Hematopoietic multipotent progenitor cell (in vitro differentiated cells): Measurements from ENCODE around the gene SV2B. TPM values are rescaled to one million over a fixed set of nuclear protein-coding genes. Genes with fewer than 3 reads are reported as not detected.

Experiments
- DNase-seq, 3 donors: peaks; one replicate each; pipeline ENCODE4 v3.0.0-alpha.2; 2011 to 2015; ENCODE audit warnings: low read depth in 2 of 3, low spot score in 2 of 3
- total RNA-seq: library from RNA; depleted of rRNA; stranded (reverse); fragments of >200 nt; gene quantifications from one replicate; pipeline ENCODE4 v1.2.3, GENCODE V29; 2012

The SV2B gene
- total RNA-seq, 1 donor = 0.27 TPM

DNA sequence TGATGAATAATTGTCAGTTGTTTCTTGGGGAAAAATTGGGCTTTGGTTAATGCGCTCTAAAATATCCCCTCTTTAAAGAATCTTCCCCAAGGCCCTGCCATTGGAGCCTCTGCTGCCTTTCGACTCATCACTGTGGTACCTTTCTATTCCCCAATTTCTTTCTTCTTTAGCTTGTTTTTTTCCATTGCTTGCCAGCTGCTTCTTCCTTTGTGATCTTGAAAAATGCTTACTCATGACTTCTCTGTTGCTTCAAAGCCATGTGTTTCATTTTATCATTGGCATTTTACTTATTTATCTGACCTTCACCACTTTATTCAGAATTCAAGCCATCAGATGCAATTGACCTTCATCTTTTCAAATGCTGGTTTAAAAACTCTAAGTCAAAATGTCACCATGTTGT, 84.4 kb downstream of the SV2B start:
- DNase-seq = no peak

DNA sequence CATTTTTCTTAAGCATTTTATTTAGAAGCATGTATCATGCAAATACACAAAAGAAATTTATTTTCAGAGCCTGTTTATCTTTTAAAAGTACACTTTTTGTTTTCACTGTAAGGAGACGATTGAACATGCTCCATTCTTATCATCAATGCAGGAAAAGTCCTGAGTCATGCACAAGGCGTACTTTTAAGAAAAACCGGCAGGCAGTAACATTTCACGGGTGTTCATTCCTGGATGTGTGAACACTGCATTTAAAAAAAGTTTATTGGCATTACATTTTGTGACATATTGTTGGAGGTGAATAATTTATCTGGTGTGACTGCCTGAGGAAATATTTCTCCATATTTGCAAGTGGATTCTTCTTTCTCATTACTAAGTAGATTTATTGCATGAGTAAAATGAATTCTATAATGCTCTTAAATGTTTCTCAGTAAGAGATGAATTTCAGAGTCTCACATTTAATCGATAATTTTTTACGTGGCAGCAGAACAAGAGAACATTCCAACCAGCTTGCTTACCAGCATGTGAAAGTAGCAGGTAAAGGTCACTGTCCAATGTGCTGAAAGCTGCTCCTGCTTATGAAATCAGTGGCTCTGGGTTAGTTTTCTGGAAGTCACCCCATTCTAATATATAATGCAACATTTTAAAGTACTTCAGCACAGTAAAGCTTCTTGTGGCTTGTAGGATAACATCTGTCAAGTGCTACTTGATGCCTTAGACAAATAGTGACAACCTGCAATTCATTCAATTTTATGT, 87.0 kb downstream of the SV2B start:
- DNase-seq = peak in 2 of 3 donors; percentile 30 to 60

DNA sequence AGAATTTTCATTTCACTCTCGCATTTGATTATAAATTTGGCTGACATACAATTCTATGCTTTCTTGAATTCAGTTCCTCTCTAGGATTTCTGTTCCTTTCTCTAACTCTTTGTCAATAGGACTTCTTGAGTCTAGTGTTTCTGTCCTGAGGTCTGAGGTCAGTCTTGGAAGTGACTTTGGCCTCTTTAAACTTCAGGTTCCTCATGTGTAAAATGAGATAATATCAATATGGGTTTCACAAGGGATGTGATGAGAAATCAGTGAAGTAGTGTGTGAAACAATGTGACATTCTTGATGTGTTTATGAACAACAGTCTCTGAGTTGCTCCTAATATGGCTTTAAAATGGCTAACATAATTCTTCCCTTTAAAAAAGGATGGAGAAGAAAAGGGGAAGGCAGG, 92.2 kb downstream of the SV2B start:
- DNase-seq = no peak

DNA sequence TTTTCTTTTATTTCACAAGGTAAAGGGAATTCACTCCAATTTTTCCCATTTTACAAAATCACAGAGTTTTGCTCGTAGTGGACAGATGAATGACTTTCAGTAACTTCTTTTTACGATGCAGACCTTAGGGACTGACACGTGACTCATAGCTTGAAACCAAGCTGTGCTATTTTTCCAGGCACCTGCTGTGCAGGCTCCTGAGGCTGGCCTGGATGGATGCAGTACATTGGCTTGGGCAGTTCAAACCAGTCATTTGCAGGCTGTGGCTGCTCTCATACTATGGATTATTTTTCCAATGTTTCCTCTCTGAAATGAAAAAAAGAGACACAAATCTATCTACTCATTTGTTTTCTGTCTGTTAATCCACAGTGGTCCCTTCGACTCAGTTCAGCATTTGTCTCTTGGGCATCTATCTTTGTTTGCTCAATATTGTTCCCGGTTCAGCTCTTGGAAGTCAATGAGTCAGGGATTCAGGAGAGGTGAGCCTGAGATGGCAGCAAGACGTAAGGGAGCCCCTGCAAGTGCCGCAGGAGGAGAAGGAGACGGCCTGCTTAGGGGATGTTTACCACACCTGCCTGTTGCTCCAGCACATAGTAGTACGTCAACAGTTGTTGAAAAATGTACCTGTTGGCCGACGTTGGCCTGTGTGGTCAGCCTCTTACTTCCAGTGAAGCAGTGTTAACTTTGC, 92.8 kb downstream of the SV2B start:
- DNase-seq = no peak

DNA sequence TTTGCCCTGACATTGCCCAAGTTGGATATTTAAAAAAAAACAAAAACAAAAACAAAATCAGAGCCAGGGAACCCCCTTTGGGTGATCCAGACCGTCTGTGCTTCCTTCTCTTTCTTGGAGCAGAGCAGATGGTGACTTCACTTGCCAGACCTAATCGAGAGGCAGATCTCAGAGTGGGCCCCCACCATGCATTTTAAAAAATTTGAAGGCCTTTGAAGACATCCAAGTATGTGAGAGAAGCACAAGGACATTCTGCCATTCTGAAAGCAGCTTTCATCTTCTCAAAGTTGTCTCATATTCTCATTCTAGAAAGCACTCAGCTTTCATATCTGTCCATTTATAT, 93.3 kb downstream of the SV2B start:
- no peak for DNase-seq

DNA sequence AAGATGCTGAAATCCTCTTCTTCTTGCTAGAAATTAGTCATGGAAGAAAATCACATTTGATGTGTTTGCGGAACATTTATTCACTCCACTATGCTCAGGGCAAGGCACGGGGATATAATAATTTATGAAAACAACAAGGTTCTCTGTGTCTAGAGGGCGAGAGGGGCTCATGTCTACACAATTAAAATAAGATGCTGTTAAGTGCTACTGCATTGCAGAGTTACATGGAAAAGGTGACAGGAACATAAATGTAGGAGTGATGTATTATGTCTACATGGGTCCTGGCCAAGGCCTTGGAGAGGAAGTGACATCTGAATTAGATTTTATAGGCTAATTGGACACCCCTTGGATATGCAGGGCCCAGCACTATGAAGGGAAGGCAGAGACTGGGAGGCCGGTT, 96.1 kb downstream of the SV2B start:
- DNase-seq = no peak

DNA sequence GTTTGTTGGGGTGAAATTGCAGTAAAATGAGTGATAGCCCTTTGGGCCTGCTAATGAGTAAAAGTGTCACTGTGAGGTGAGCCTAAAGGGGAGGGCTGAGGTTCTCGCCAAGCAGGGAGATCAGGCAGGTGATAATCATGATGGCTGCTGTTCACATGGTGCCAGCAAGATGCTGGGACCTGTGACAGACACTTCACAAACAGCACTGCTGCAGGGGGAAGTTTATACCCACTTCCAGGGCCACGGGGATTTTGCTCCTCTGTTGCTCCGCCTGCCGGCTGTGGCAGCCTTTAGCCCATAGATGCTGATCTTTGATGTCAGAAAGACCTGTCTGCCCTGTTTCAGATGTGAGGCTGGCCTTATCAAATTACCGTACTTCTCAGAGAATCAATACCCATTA, 96.7 kb downstream of the SV2B start:
- no peak for DNase-seq

DNA sequence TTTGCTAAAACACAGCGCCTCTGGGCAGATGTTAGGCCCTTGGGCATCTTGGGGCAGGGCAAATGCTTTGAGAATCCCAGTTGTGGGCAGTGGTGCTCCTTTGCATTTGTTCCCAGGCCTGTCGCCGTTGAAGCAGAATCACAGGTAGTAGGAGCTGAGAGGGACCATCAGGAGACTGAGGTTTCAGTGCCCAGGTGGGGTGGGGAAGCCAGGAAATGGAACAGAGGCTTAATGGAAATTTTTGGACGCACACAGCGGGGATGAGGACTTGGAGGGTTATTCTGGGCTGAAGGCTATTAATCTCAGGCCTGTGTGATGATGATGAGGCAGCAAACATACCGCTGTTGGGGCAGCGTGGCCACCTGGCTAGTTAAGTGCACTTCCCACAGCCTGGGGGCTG, 99.5 kb downstream of the SV2B start:
- no peak for DNase-seq

DNA sequence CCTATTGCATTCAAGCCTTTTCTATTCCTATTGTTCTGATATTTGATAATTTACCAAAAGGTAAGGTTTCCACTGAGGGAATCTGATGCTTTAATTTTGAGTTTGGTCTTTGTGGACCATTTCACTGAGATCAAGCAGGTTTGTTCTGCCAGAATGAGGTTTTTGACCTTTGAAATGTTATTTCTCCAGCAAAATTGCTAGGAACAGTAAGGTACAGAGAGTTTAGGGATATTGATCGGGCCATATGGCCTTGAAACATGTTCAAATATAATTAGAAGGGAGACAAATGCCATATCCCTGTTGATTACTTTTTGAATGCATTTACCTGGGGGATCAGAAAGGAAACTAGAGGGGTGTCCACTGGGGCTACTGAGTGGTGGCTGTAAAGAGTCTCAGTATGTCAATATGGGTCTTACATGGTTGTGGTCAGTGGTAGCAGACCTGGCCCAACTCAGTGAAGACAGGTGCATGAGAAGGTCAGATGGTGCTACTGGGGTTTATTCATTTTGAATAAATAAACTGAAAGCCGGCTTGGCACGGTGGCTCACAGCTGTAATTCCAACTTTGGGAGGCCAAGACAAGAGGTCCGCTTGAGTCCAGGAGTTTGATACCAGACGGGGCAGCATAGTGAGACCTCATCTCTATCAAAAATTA, 100.2 kb downstream of the SV2B start:
- no peak for DNase-seq

DNA sequence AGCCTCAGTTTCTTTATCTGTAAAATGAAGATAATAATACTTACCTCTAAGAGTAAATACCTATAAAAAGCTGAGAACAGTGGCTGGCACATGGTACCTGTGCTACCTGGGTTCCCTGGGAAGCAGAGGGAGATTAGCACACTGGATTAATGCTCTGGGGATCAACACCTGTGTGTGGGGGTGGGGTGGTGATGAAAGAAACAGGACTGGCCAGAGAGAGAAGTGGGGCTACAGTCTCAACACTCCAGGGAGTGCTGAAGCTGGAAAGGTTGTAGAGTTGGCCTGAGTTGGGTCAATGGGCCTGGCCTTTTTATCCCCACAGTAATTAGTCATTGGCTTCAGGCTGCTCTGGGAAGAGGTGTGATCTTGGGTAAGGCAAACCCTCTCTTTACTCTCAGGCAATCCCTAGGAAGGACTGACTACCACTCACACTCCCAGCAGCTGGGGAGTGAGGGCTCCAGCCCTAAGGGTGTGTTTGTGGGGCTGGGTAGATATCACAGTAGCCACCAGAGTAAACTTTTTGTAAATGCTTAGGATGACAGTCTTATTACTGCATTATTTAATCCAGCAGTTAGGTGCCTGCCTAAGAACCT, 102.5 kb downstream of the SV2B start:
- DNase-seq = no peak

DNA sequence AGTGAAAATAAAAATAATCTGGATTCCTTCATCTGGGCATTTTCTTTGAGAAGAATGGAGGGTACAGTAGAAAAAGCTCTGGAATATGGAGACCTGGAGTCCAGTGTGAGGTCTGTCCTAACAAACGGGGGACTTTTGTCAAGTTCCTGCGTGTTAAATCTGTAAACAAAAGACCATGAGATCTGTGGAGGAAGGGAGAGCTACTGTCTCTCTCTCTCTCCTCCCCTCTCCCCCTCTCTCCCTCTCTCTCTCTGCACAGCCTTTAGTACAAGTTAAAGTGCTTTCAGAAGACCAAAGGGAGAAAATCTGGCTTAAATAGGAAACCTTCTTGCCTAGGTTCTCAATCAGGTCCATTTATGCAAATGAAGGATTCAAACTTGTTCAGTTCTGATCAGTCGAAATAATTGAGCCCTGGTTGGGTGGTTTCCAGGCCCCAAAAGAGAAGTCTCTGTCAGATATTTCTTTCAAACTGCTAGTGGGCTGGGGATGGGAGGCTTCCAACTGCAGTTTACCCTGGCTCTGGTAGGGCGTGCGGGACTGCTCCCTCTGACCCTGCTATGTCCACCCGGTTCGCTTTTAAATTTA, 103.7 kb downstream of the SV2B start:
- no peak for DNase-seq

DNA sequence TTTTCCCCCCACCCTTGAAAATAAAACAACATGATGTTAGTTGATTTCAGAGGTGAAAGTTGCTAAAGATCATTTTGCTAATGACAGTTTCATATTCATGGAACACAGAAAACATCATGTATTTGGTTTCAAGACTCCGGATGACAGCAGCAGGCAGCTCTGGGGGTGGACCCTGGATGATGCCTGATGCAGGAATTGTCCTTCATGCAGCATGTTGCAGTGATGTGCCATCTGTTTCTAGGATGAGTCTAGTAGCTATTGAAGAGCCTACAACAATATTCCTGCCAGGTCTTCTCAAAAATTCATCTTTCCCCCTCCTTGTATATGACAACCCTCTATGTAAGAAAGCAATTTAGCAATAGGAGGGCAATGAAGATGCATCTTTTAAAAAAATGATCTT, 108.3 kb downstream of the SV2B start:
- no peak for DNase-seq

DNA sequence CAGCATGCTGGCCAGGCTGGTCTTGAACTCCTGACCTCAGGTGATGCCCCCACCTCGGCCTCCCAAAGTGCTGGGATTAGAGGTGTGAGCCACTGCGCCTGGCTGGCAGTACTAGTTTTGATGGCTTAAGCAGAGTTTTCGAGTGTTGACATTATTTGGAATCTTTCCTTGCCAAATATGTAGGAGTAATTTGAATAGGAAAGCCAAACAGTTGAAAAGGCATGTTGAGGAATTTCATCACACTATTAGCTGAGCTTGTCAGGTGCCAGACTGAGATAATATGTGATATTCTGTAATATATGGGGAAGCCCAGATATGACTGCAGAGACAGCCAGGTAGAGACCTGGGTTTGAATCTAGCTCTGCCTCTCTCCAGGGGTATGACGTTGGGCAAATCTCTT, 109.3 kb downstream of the SV2B start:
- DNase-seq = no peak

DNA sequence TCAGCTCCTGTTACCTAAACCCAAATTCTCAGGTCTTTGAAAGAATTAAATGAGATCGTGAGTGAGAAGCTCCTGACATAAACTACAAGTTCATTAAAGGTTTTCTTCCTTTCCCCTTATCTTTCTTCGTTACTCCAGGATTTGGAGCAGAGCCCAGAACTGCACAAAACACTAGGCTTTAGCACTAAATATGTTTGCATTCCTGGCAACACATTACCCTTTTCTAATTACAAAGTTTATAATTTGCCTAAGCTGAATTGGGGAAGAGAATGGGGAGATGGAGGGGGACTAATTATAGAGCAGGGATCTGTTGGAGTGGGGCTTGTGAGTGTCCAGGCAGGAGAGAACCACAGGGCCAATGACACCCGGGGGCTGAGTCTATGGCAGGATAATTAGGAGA, 109.7 kb downstream of the SV2B start:
- DNase-seq = no peak

DNA sequence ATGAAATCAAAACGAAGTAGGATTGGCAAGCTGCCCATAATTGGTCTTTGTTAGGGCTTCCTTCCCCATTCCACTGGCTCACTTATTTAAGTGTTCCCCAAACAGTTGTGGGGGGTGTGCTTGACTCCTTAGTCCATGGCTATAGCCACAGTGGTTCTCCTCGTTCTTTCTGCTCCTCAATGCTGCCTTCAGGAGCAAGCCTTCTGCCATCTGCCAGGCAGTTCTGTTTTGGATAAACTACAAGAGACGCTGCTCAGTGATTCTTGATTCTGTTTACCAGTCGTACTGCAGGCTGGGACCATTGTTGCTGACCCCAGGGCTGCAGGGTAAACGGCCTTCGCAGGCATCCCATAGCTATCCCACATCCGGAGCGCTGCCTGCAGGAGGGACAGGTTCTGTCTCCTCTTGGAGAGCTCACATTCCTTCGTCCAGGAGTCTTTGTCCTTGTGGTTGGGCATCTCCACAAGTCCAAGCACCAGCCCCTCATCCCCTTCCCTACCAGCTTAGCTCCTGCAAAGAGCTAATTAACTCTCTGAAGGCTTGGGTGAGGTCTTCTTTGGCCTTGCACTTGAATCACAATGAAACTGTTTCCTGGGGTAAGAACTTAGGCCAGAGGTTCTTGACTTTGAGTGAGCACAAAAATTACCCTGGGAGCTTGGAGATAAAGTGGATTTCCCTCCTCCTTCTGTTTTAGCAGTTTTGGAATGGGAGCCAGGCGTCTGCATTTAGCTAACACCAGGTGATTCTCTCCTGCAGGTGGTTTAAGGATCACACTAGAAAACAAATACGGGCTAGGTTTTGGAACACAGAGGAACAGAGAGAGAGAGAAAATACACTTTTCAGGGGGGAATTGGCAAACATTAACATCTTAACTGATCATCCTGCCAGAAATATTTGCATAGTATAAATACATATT, 114.9 kb downstream of the SV2B start:
- no peak for DNase-seq

DNA sequence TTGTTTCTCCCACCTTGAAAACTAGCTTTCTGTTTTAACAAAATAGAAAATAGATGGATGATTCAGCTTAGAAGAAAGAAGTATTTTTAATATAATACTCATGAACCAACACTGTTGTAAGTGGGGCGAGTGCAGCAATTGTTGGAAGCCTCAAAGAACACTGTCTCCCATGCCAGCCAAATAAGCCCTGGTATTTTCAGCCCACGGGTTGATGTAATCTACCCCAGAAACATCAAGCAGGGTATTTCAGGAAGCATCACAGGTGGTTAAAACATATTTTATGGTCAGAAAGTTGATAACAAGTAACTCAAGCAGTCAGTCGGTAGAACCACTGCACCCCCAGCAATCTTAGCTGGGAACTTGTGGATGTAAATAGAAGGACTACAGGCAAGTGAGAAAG, 115.9 kb downstream of the SV2B start:
- DNase-seq = no peak

DNA sequence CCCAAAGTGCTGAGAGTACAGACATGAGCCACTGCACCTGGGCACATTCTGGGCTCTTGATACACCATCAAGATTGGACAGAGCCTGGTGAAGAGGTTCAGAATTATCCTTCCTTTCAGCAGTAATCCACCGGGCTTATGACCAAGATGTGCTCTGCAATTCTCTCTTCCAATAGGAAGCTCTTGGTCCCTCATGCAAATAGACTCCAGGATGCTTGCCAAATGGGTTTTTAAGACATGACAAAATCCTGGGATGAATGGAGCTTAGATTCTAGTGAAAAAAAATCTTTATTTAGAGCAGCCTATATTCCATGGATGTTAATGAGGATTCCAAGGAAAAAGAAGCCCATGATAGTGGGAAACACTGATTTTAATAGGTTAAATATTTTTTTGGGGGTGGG, 119.1 kb downstream of the SV2B start:
- no peak for DNase-seq

DNA sequence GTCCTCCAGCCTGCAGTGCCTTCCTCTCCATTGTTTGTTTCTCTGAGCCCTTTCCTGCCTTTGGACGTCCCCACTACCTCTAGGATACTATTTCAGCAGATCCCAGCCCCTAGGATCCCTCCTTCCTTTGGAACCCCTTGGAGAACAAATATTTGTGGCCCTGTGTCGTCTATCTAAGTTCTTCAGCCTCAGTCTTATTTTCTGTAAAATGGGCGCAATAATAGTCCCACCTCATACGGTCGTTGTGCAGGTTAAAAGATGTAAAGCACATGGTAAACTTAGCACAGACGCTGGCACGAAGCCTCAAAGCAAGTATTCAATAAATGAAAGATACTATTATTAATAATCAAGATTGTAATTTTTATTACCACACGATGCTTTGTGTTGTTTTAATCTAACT, 122.0 kb downstream of the SV2B start:
- no peak for DNase-seq

DNA sequence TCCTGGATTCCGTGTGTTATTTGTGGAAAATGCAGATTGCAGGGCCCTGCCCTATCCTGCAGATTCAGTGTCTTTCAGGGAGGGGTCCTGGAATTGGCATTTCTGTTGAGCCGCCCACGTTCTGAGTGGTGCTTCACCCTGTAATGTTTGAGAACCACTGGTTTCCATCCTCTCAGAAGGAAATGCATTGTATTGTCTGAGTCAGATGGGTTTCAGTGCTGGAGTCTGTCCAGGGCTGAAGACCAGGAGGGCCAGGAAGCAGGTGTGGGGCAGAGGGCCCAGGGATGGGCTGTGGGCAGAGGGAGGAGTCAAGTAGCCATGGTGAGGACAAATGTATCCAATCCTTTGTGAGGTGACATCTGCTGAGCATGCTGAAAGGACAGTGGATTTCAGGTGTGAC, 123.8 kb downstream of the SV2B start:
- no peak for DNase-seq

DNA sequence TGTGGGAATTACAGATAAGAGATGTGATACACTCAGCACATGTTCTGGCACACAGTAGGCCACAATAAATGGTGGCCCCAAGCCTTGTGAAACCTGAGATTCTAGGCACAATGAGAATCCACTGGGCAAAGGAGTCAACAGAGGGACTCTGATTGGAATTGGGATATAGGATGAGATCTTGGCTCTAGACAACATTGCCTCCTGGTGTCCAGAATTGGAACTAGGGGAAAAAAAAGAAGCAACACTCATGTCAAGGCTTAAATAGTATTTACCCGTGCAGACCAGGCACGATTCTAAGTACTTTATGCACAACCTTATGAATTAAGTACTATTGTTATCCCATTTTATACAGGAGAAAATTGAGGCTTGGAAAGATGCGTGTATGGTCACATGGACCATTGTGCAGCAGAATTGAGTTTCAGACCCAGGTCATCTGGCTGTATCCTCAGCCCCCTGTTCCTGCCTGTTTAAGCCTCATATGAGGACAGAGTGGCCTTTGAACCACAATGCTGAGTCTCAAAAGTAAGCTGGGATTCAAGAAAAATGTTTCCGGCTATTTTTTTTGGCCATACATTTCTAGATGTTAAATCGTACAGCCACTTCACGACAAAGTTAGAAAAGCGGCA, 124.8 kb downstream of the SV2B start:
- DNase-seq = peak in 2 of 3 donors; percentile 15 to 57
